Body of pancreas (tissue), 4 donors: ENCODE data around the gene COL5A1.

Experiments
- POLR2A ChIP-seq, 3 donors: fragments of 450-650 bp; IDR thresholded peaks; one replicate each; pipeline ENCODE4 v1.6.1; 2016; ENCODE audit warnings: antibody characterized with exemption in 3 of 3, mild to moderate bottlenecking in 2 of 3
- TF ChIP-seq, protein P1 (sequence below), 7 experiments: fragments of 450-650 bp in 4 of 7; fragments of 200-600 bp in 3 of 7; sonication (generic) in 3 of 7; IDR thresholded peaks; one replicate each; pipeline ENCODE4 v1.5.1; 2016 to 2019; ENCODE audit warnings: antibody characterized with exemption in 7 of 7

- TF ChIP-seq, protein P1, sequence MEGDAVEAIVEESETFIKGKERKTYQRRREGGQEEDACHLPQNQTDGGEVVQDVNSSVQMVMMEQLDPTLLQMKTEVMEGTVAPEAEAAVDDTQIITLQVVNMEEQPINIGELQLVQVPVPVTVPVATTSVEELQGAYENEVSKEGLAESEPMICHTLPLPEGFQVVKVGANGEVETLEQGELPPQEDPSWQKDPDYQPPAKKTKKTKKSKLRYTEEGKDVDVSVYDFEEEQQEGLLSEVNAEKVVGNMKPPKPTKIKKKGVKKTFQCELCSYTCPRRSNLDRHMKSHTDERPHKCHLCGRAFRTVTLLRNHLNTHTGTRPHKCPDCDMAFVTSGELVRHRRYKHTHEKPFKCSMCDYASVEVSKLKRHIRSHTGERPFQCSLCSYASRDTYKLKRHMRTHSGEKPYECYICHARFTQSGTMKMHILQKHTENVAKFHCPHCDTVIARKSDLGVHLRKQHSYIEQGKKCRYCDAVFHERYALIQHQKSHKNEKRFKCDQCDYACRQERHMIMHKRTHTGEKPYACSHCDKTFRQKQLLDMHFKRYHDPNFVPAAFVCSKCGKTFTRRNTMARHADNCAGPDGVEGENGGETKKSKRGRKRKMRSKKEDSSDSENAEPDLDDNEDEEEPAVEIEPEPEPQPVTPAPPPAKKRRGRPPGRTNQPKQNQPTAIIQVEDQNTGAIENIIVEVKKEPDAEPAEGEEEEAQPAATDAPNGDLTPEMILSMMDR (IDR thresholded peaks at IDR 0.05): no peak
- no peak for TF ChIP-seq POLR2A (IDR thresholded peaks at IDR 0.05)
Measured at GRCh38 chr9:134848504-134848903, 206.9 kb downstream of the COL5A1 start.
